ACHN (cell line): Measurements from ENCODE around the gene OR10A6.

Source experiments
- DNase-seq: peaks from one replicate; pipeline ENCODE4 v3.0.0-alpha.2; 2015
- in situ Hi-C: cut with HindIII; loops from 2 replicates; pipeline ENCODE4 v1.10.0; 2017; ENCODE audit warnings: low sequenced_read_pairs, low pct_ligation_motif_present, low pct_unique_long_range_greater_than_20kb

Gene OR10A6

GRCh38 chr11:7892059-7892699 lies 38.9 kb downstream of the OR10A6 start:
- no peak for DNase-seq
- in situ Hi-C loops, result no loop called here

GRCh38 chr11:7890417-7891172 lies 40.5 kb downstream of the OR10A6 start:
- DNase-seq, result no peak
- in situ Hi-C loops, result no loop called here

GRCh38 chr11:7889985-7890384 lies 41.1 kb downstream of the OR10A6 start:
- no peak for DNase-seq
- in situ Hi-C loops, result no loop called here

GRCh38 chr11:7882860-7883259 lies 48.2 kb downstream of the OR10A6 start:
- in situ Hi-C loops, result no loop called here
- no peak for DNase-seq
